Fibroblast of villous mesenchyme (primary cell): ENCODE measurements around the gene CYSLTR2. TPM values are rescaled to one million over a fixed set of nuclear protein-coding genes. Genes with fewer than 3 reads are reported as not detected.

ENCODE experiments used
- DNase-seq: peaks from one replicate; pipeline ENCODE4 v3.0.0-alpha.2; 2010; ENCODE audit warnings: low read depth
- H3K4me3 ChIP-seq: 2 replicates; pipeline ENCODE4 v1.5.1; 2011; ENCODE audit warnings: low read depth, mild to moderate bottlenecking, low read length
- total RNA-seq: library from RNA; depleted of rRNA; stranded (reverse); fragments of >200 nt; gene quantifications from 2 replicates; pipeline ENCODE4 v1.2.3, GENCODE V29; 2012
- TF ChIP-seq, protein P1 (sequence below): IDR thresholded peaks from 2 replicates; pipeline ENCODE4 v1.5.1; 2012; ENCODE audit warnings: low read depth, mild to moderate bottlenecking, low read length; ENCODE audit not compliant: insufficient read depth

CYSLTR2 gene
- total RNA-seq, 1 donor = not detected

DNA sequence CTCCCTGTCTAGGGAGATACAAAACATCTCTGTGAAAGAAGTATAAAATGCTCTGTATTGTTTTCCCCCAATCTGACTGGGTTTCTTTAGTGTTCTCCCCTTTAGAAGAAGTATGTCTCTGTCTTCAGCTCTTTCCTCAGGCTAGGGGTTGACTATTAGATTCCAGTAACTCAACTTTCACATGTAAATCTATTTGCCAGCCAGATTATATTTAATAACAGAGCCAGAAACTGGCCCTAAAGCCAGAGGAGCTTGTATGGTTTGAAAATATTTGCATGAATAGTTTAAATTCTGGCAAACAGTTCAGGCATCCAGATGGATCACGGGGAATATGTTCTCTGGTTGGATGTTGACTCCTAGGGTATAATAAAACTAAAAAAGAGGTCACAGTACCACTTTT is 22.3 kb upstream of the CYSLTR2 start:
- TF ChIP-seq, protein P1, sequence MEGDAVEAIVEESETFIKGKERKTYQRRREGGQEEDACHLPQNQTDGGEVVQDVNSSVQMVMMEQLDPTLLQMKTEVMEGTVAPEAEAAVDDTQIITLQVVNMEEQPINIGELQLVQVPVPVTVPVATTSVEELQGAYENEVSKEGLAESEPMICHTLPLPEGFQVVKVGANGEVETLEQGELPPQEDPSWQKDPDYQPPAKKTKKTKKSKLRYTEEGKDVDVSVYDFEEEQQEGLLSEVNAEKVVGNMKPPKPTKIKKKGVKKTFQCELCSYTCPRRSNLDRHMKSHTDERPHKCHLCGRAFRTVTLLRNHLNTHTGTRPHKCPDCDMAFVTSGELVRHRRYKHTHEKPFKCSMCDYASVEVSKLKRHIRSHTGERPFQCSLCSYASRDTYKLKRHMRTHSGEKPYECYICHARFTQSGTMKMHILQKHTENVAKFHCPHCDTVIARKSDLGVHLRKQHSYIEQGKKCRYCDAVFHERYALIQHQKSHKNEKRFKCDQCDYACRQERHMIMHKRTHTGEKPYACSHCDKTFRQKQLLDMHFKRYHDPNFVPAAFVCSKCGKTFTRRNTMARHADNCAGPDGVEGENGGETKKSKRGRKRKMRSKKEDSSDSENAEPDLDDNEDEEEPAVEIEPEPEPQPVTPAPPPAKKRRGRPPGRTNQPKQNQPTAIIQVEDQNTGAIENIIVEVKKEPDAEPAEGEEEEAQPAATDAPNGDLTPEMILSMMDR = no peak
- DNase-seq = peak; percentile 59
- no peak overlapping the region for H3K4me3 ChIP-seq

DNA sequence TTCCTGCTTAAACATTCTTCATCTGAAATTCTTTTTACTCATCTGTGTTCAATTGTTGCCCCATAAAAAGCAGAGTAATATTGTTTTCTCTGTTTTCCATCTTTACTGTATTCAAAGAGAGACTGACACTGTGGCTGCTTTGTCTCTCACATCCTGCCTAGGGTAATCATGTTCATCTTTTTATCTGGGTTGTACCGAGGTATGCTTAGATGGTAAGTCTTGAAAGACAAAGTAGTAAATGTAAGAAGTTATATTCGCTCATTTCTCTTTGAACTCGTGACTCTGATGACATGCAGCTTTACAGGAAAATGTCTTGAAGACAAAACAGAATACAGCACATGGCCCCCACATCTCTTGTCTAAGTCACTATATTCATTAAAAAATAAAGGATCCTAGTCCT is 20.0 kb upstream of the CYSLTR2 start:
- DNase-seq = peak; percentile 29
- no peak overlapping the region for H3K4me3 ChIP-seq
- TF ChIP-seq, protein P1 = no peak

DNA sequence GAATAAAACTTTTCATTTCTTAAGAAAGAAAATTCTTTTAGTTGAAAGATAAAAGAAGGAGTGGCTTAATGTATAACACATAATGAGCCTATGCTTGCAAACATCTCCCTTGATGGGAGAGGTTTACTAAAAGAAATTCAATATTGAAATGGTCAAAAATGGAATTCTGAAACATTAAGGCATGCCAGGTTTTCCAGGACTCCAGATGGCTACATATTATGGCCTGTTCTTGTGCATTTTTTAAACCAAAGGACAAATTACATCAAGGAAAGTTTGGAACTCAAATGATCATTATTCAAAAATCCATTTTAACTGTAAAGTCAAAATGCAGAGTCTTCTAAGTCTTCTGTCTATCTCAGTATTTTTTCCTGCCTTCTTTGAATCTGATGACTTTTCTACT is 19.1 kb upstream of the CYSLTR2 start:
- TF ChIP-seq, protein P1 = no peak
- H3K4me3 ChIP-seq = no peak overlapping the region
- no peak for DNase-seq

DNA sequence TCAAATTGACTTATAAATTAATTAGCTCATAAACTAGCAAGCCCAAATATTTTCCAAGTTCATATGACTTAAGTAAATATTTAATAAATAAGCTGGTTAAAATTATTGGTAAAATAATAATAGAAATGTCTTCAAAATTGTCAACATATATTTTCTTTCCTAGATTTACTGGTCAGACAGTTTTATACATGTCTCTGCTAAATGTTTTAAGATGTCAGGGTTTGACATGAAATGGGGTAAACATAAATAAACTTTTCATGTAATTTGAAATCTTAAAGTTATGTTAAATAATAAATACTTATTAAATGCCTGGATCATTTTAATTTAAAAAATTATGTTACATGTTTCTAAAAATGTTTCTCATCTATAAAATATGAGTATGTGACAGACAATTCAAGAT is 18.3 kb upstream of the CYSLTR2 start:
- no peak for DNase-seq
- no peak overlapping the region for H3K4me3 ChIP-seq
- TF ChIP-seq, protein P1 = no peak

DNA sequence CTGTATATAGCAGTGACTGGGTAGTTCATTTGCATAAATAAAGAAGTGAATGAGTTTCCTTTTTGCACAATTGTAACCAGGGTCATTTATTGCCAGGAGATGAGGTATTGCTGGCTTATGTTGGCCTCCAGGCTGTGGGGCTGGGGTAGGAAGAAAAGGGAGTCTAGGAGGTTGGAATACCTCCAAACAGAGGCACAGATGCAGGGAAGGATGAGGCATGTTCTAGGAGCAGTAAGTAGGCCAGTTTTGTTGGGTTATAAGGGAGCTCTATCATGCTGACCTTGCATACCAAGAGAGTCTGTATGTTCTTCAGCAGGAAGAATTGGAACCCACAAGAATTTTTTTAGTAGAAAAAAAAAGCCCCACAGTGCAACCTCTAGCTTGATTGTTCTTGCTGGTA is 17.2 kb upstream of the CYSLTR2 start:
- peak; percentile 78 for DNase-seq
- no peak overlapping the region for H3K4me3 ChIP-seq
- TF ChIP-seq, protein P1 = no peak

DNA sequence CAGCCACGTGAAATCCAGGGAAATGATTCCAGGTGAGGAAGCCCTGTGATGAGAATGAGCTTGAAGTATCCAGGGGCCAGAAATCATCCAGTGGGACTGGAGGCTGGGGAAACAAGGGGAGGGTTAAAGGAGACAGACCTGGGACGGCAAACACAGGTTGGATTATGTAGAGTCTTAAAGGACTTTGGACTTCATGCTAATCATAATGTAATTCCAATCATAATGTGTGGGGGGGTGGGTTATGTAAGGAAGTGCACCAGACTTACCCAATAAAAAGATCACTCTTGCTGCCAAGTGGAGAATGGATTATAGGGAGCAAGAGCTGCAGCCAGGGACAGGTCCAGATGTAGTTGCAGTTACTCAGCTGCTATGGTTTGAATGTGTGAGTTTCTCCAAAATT is 16.1 kb upstream of the CYSLTR2 start:
- no peak for DNase-seq
- no peak overlapping the region for H3K4me3 ChIP-seq
- TF ChIP-seq, protein P1 = no peak

DNA sequence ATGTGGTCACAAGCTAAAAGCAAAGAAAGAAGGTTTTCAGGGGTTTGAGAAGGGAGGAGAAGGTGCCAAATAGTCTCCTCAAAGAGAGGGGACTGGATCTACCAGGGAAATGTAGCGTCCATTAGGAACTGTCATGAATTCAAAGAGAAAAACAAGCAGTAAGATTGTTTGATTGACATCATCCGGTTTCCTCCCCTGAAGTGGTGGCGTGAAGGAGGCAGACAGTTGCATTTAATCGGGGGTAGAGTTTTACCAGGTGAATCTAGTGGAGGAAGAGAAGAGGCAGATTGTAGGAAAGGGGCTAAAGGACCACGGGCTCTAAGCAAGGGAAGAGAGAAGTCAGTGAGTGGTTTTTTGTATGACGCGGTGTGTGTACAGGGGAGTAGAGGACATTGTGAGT is 13.0 kb upstream of the CYSLTR2 start:
- no peak for DNase-seq
- TF ChIP-seq, protein P1 = no peak
- H3K4me3 ChIP-seq = no peak overlapping the region
